NOMO-1 treated with dmso at 0.1 percent for 144 hours (cell line): ENCODE data around the gene SSBP4.

Source experiments
- DNase-seq: peaks from one replicate; lab custom pipeline; 2025; ENCODE audit not compliant: unreplicated experiment; lab: John Stamatoyannopoulos, UW

SSBP4 gene

GRCh38 chr19:18481505-18482222 is 62.5 kb downstream of the SSBP4 start:
- DNase-seq: no peak

GRCh38 chr19:18483119-18483890 is 64.1 kb downstream of the SSBP4 start:
- no peak for DNase-seq
